ENCODE measurements around the gene MED14.

- TF ChIP-seq CTCF (conservative IDR thresholded peaks at IDR 0.05) = no peak
- TF ChIP-seq EZH2 (IDR thresholded peaks at IDR 0.05; ENCODE audit: low read depth) = no peak
These were observed 14.5 kb upstream of the MED14 start for GRCh38 chrX:40749681-40750494.
